ENCODE results near the gene NDST4.
"Not testable (repeated sequence)": the region's sequence is repeated elsewhere in the genome, so short reads cannot be mapped to it uniquely, and the experiment has no call there.

The NDST4 gene

GRCh38 chr4:114997576-114998247 is 115.7 kb downstream of the NDST4 start:
- TF ChIP-seq, protein P1, sequence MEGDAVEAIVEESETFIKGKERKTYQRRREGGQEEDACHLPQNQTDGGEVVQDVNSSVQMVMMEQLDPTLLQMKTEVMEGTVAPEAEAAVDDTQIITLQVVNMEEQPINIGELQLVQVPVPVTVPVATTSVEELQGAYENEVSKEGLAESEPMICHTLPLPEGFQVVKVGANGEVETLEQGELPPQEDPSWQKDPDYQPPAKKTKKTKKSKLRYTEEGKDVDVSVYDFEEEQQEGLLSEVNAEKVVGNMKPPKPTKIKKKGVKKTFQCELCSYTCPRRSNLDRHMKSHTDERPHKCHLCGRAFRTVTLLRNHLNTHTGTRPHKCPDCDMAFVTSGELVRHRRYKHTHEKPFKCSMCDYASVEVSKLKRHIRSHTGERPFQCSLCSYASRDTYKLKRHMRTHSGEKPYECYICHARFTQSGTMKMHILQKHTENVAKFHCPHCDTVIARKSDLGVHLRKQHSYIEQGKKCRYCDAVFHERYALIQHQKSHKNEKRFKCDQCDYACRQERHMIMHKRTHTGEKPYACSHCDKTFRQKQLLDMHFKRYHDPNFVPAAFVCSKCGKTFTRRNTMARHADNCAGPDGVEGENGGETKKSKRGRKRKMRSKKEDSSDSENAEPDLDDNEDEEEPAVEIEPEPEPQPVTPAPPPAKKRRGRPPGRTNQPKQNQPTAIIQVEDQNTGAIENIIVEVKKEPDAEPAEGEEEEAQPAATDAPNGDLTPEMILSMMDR (IDR thresholded peaks at IDR 0.05) = no peak
- no peak for TF ChIP-seq ZFX (IDR thresholded peaks at IDR 0.05; ENCODE audit: borderline replicate concordance)

GRCh38 chr4:114986133-114986532 is 127.3 kb downstream of the NDST4 start:
- H3K27ac ChIP-seq = no peak overlapping the region

More at GRCh38 chr4:114997576-114998247, 115.7 kb downstream of the NDST4 start:
- H3K27ac ChIP-seq = no peak overlapping the region

DNA sequence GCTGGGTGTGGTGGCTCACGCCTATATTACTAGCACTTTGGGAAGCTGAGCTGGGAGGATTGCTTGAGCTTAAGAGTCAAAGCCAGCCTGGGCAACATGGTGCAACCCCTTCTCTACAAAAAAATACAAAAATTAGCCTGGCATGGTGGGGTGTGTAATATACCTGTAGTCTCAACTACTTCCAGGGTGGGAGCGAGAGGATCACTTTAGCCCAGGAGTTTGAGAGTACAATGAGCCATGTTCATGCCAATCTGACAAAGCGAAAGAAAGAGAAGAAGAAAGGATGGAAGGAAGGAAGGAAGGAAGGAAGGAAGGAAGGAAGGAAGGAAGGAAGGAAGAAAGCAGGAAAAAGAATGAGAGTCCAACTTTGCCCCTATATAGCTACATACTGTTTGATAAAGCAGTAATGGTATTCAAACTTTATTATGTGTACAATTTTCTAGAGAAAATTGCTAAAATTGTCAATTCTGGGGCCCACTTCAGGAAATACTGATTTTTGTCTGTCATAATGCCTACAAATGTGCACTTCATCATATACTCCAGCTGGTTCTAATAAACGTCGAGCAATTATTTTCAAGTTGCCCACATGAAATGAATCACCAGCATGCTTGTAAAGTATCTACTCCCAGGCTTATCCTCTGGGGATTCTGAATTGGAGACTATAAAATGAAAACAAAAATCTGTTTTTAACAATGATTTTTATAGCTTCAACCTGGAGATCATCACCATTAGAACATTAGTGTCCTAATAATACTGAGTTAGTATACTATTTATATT is 132.3 kb downstream of the NDST4 start:
- H3K27ac ChIP-seq = no peak overlapping the region
- no peak for TF ChIP-seq ZFX (IDR thresholded peaks at IDR 0.05; ENCODE audit: borderline replicate concordance)
- TF ChIP-seq, protein P1 (IDR thresholded peaks at IDR 0.05) = no peak

More at GRCh38 chr4:114986133-114986532, 127.3 kb downstream of the NDST4 start:
- TF ChIP-seq, protein P1 (IDR thresholded peaks at IDR 0.05) = no peak
- no peak for TF ChIP-seq ZFX (IDR thresholded peaks at IDR 0.05; ENCODE audit: borderline replicate concordance)

- not testable (repeated sequence) for H3K27ac ChIP-seq
Measured at GRCh38 chr4:114980399-114980798, 133.0 kb downstream of the NDST4 start.

DNA sequence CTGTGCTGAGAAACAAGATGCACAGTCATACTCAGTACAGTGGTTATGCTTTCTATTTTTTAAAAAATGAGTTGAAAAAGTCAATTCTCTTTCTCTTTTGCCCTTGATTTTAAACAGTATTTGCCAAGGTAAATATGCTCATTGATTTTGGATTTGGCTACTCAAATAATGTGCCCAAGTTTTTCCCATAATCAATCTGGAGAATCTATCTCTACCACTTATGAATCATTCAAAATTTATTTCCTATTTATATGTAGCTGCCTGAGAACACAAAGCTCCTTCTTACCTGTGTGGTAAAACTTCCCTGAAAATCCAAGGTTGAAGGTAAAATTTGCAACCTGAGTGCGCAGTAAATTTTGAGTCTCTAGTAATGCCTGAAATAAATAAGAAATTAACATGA is 136.5 kb downstream of the NDST4 start:
- H3K27ac ChIP-seq = no peak overlapping the region
- TF ChIP-seq, protein P1 (IDR thresholded peaks at IDR 0.05) = no peak
- no peak for TF ChIP-seq ZFX (IDR thresholded peaks at IDR 0.05; ENCODE audit: borderline replicate concordance)

DNA sequence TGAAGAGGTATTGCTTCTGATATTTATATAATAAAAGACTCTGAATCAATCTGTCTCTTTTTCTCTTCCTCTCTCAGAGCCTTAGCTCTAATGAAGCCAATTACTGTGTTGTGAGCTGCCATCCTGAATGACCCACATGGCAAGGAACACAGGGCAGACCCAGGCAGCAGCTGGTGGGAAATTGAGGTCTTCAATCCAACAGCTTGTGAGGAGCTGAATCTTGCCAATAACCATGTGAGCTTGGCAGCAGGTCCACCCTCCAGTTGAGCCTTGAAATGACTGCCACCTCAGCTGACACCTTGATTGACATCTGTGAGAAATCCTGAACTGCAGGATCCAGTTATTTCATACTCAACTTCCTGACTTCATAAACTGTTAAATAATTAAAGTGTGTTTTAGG is 149.4 kb downstream of the NDST4 start:
- no peak overlapping the region for H3K27ac ChIP-seq
- TF ChIP-seq, protein P1 (IDR thresholded peaks at IDR 0.05) = no peak
- no peak for TF ChIP-seq ZFX (IDR thresholded peaks at IDR 0.05; ENCODE audit: borderline replicate concordance)

- H3K27ac ChIP-seq = no peak overlapping the region
- no peak for TF ChIP-seq ZFX (IDR thresholded peaks at IDR 0.05; ENCODE audit: borderline replicate concordance)
- TF ChIP-seq, protein P1 (IDR thresholded peaks at IDR 0.05) = no peak
Measured at GRCh38 chr4:114945616-114946015, 167.8 kb downstream of the NDST4 start.
